Measurements from ENCODE around the gene EMX1. TPM values are rescaled to one million over a fixed set of nuclear protein-coding genes. Genes with fewer than 3 reads are reported as not detected.

EMX1 gene
- total RNA-seq, 1 donor from 2014 or later = not detected

GRCh38 chr2:72891091-72891818 lies 26.1 kb upstream of the EMX1 start:
- Histone ChIP-seq H3K9me3 (no peaks in the 10 kb centered on the region), H3K27me3 (no peaks in the 10 kb centered on the region), H3K36me3 (peaks cover 0 to 4% of the 10 kb centered on the region in 2 donors), H3K4me1 (peaks cover 5 to 19% of the 10 kb centered on the region in 2 donors), H3K4me3 (no peak overlapping the region), H3K27ac (no peak overlapping the region)
- intact Hi-C loops (cut with DNase I) = loop anchor here (5.0 kb wide), 1 partner anchor 196 kb away; no protein-coding TSS in a partner anchor
- no peak for TF ChIP-seq CTCF (IDR thresholded peaks at IDR 0.05)
- no peak for DNase-seq (ENCODE audit: low spot score in 2 of 2)

GRCh38 chr2:72892506-72893173 lies 24.7 kb upstream of the EMX1 start:
- peak in 1 of 2 donors; percentile 77 for DNase-seq (ENCODE audit: low spot score in 2 of 2)
- Histone ChIP-seq H3K27me3 (no peaks in the 10 kb centered on the region), H3K27ac (no peak overlapping the region)

GRCh38 chr2:72893594-72894319 lies 23.6 kb upstream of the EMX1 start:
- Histone ChIP-seq H3K36me3 (peaks cover 0 to 4% of the 10 kb centered on the region in 2 donors), H3K4me1 (peaks cover 0 to 6% of the 10 kb centered on the region in 2 donors), H3K4me3 (no peak overlapping the region), H3K9me3 (no peaks in the 10 kb centered on the region), H3K27me3 (no peaks in the 10 kb centered on the region), H3K27ac (no peak overlapping the region)
- DNase-seq (ENCODE audit: low spot score in 2 of 2) = peak in 1 of 2 donors; percentile 67
- peak; percentile 25 to 50 (median 44) for TF ChIP-seq CTCF (IDR thresholded peaks at IDR 0.05)
- intact Hi-C loops (cut with DNase I) = loop anchor here (2.0 to 5.0 kb wide), 2 partner anchors 194 to 269 kb away; no protein-coding TSS in a partner anchor

More at GRCh38 chr2:72892506-72893173, 24.7 kb upstream of the EMX1 start:
- intact Hi-C loops (cut with DNase I) = loop anchor here (1.0 to 5.0 kb wide), 3 partner anchors 195 to 285 kb away; no protein-coding TSS in a partner anchor
- Histone ChIP-seq H3K36me3 (peaks cover 0 to 4% of the 10 kb centered on the region in 2 donors), H3K9me3 (no peaks in the 10 kb centered on the region), H3K4me3 (no peak overlapping the region), H3K4me1 (peaks cover 5 to 15% of the 10 kb centered on the region in 2 donors)
- TF ChIP-seq CTCF (IDR thresholded peaks at IDR 0.05) = peak; percentile 66 to 82 (median 69)

GRCh38 chr2:72894514-72894913 lies 22.8 kb upstream of the EMX1 start:
- Histone ChIP-seq H3K4me1 (peaks cover 0 to 3% of the 10 kb centered on the region in 2 donors), H3K4me3 (no peak overlapping the region), H3K36me3 (peaks cover 0 to 4% of the 10 kb centered on the region in 2 donors), H3K27me3 (no peaks in the 10 kb centered on the region), H3K27ac (no peak overlapping the region), H3K9me3 (no peaks in the 10 kb centered on the region)
- DNase-seq (ENCODE audit: low spot score in 2 of 2) = no peak
- no peak for TF ChIP-seq CTCF (IDR thresholded peaks at IDR 0.05)
- intact Hi-C loops (cut with DNase I) = loop anchor here (5.0 kb wide), 1 partner anchor 193 kb away; no protein-coding TSS in a partner anchor

- Histone ChIP-seq H3K27ac (no peak overlapping the region), H3K9me3 (no peaks in the 10 kb centered on the region), H3K4me3 (no peak overlapping the region), H3K27me3 (no peaks in the 10 kb centered on the region), H3K36me3 (peaks cover 0 to 4% of the 10 kb centered on the region in 2 donors), H3K4me1 (peaks cover 0 to 3% of the 10 kb centered on the region in 2 donors)
- no peak for TF ChIP-seq CTCF (IDR thresholded peaks at IDR 0.05)
- DNase-seq (ENCODE audit: low spot score in 2 of 2) = no peak
- intact Hi-C loops (cut with DNase I) = no loop called here
Observed at GRCh38 chr2:72895154-72895553, 22.2 kb upstream of the EMX1 start.

Measured in ascending aorta (tissue), 2 donors.